Neuronal stem cell (in vitro differentiated cells): ENCODE measurements around the gene DTWD1.
"Not testable (repeated sequence)": the region's sequence is repeated elsewhere in the genome, so short reads cannot be mapped to it uniquely, and the experiment has no call there.

Source experiments
- DNase-seq: peaks from one replicate; pipeline ENCODE4 v3.0.0-alpha.2; 2013; ENCODE audit warnings: low spot score
- H2AFZ ChIP-seq: one replicate; pipeline ENCODE4 v1.6.1; 2013; ENCODE audit warnings: mild to moderate bottlenecking, low read length, inconsistent platforms
- H2AK5ac ChIP-seq: 2 replicates; pipeline ENCODE4 v1.6.1; 2013; ENCODE audit warnings: low read depth, mild to moderate bottlenecking, inconsistent platforms, low read length, moderate library complexity, mixed read lengths
- H2BK120ac ChIP-seq: 2 replicates; pipeline ENCODE4 v1.6.1; 2013; ENCODE audit warnings: low read depth, mild to moderate bottlenecking, inconsistent platforms, low read length, moderate library complexity, mixed read lengths
- H2BK12ac ChIP-seq: one replicate; pipeline ENCODE4 v1.6.1; 2013; ENCODE audit warnings: low read length, inconsistent platforms
- H2BK15ac ChIP-seq: 2 replicates; pipeline ENCODE4 v1.6.1; 2013; ENCODE audit warnings: mild to moderate bottlenecking, low read length, inconsistent platforms, mixed read lengths
- H2BK5ac ChIP-seq: one replicate; pipeline ENCODE4 v1.6.1; 2013; ENCODE audit warnings: inconsistent platforms, mild to moderate bottlenecking, low read length, moderate library complexity
- H3K14ac ChIP-seq: one replicate; pipeline ENCODE4 v1.6.1; 2013; ENCODE audit warnings: low read length, inconsistent platforms
- H3K18ac ChIP-seq: 2 replicates; pipeline ENCODE4 v1.6.1; 2013; ENCODE audit warnings: low read length, inconsistent platforms
- H3K23ac ChIP-seq: 2 replicates; pipeline ENCODE4 v1.6.1; 2013; ENCODE audit warnings: low read depth, mild to moderate bottlenecking, mixed read lengths, low read length, inconsistent platforms; ENCODE audit not compliant: poor library complexity
- H3K27ac ChIP-seq: replicated peaks from 3 replicates; pipeline ENCODE4 v1.5.1; 2013; ENCODE audit warnings: low read length, inconsistent platforms
- H3K27me3 ChIP-seq, 3 experiments: 2 replicates each; pipeline ENCODE4 v1.6.1; 2013; ENCODE audit warnings: low read length in 3 of 3, mild to moderate bottlenecking in 2 of 3, inconsistent platforms in 1 of 3, low read depth in 1 of 3, mixed read lengths in 1 of 3, moderate library complexity in 1 of 3; ENCODE audit not compliant: control insufficient read depth in 3 of 3, insufficient read depth in 3 of 3
- H3K36me3 ChIP-seq, 2 donors: replicated peaks in 1 of 2; 2 replicates each; pipeline ENCODE4 v1.6.1; 2013; ENCODE audit warnings: low read length in 2 of 2; ENCODE audit not compliant: control insufficient read depth in 2 of 2, insufficient read depth in 2 of 2
- H3K4ac ChIP-seq: 2 replicates; pipeline ENCODE4 v1.6.1; 2013; ENCODE audit warnings: inconsistent platforms, mild to moderate bottlenecking, low read length, moderate library complexity
- H3K4me1 ChIP-seq, 2 donors: 1 replicate in 1 of 2; 2 replicates in 1 of 2; pipeline ENCODE4 v1.6.1; 2013; ENCODE audit warnings: low read length in 2 of 2, low read depth in 1 of 2; ENCODE audit not compliant: control insufficient read depth in 2 of 2, insufficient read depth in 1 of 2
- H3K4me2 ChIP-seq: one replicate; pipeline ENCODE4 v1.6.1; 2013; ENCODE audit warnings: mild to moderate bottlenecking, low read length, inconsistent platforms; ENCODE audit not compliant: insufficient read depth, poor library complexity, severe bottlenecking
- H3K4me3 ChIP-seq, 2 donors: 2 replicates each; pipeline ENCODE4 v1.5.1; 2013; ENCODE audit warnings: low read length in 2 of 2, mild to moderate bottlenecking in 2 of 2, inconsistent platforms in 1 of 2, moderate library complexity in 1 of 2
- H3K79me1 ChIP-seq: one replicate; pipeline ENCODE4 v1.6.1; 2013; ENCODE audit warnings: low read depth, mild to moderate bottlenecking, inconsistent platforms, low read length, moderate library complexity
- H3K9ac ChIP-seq: one replicate; pipeline ENCODE4 v1.6.1; 2013; ENCODE audit warnings: mild to moderate bottlenecking, low read depth, low read length, inconsistent platforms; ENCODE audit not compliant: poor library complexity
- H3K9me3 ChIP-seq, 2 donors: replicated peaks in 1 of 2; 2 replicates each; pipeline versions ENCODE3 to v1.6.1; 2013; ENCODE audit warnings: low read length in 2 of 2, mild to moderate bottlenecking in 2 of 2, inconsistent platforms in 1 of 2, low read depth in 1 of 2, mixed read lengths in 1 of 2, moderate library complexity in 1 of 2; ENCODE audit not compliant: control insufficient read depth in 2 of 2, insufficient read depth in 1 of 2
- H4K8ac ChIP-seq: one replicate; pipeline ENCODE4 v1.6.1; 2013; ENCODE audit warnings: low read depth, mild to moderate bottlenecking, inconsistent platforms, low read length, moderate library complexity
- H4K91ac ChIP-seq: one replicate; pipeline ENCODE4 v1.6.1; 2013; ENCODE audit warnings: low read length, low read depth, mild to moderate bottlenecking, inconsistent platforms; ENCODE audit not compliant: poor library complexity
- WGBS, 2 donors: extraction: QIAGEN DNeasy Blood & Tissue Kit; methylation state at CpG; one replicate each; pipeline ENCODE4 v1.1.7; 2013; ENCODE audit warnings: missing lambda C conversion rate in 2 of 2, mixed read lengths in 1 of 2; ENCODE audit not compliant: insufficient read length in 2 of 2, insufficient replicate concordance in 1 of 2; ENCODE audit errors: extremely low coverage in 2 of 2; 5-methylcytosine and 5-hydroxymethylcytosine counted together

DTWD1 gene

GRCh38 chr15:49612240-49612639 is 8.6 kb upstream of the DTWD1 start:
- peaks cover 1 to 13% of the 10 kb centered on the region in 2 donors for H3K9me3 ChIP-seq
- not testable (repeated sequence) for H3K18ac ChIP-seq, H2BK12ac ChIP-seq, H3K79me1 ChIP-seq, H2AK5ac ChIP-seq, H2BK15ac ChIP-seq, H3K36me3 ChIP-seq, H4K8ac ChIP-seq, H3K14ac ChIP-seq, H2AFZ ChIP-seq, H4K91ac ChIP-seq, H3K4me3 ChIP-seq, H3K23ac ChIP-seq, H3K9ac ChIP-seq, H3K4ac ChIP-seq, DNase-seq, H2BK5ac ChIP-seq, H3K4me1 ChIP-seq, H2BK120ac ChIP-seq, H3K27ac ChIP-seq, H3K4me2 ChIP-seq, H3K27me3 ChIP-seq
- no CpG with 5 or more reads among the region's 3 CpGs for WGBS, 2 donors

GRCh38 chr15:49619226-49619625 is 1.6 kb upstream of the DTWD1 start:
- Histone ChIP-seq H3K27ac (no peak overlapping the region), H4K8ac (no peak overlapping the region), H2BK120ac (no peak overlapping the region), H3K9me3 (peaks cover 3 to 24% of the 10 kb centered on the region in 2 donors), H3K4ac (no peak overlapping the region), H2BK5ac (no peak overlapping the region), H2AK5ac (no peak overlapping the region), H3K14ac (no peak overlapping the region), H3K36me3 (peaks cover 2 to 15% of the 10 kb centered on the region in 2 donors), H2BK15ac (no peak overlapping the region), H3K27me3 (no peaks in the 10 kb centered on the region), H3K4me3 (no peak overlapping the region), H3K79me1 (no peaks in the 10 kb centered on the region), H3K18ac (no peak overlapping the region), H3K23ac (no peak overlapping the region), H2BK12ac (no peak overlapping the region), H3K9ac (no peak overlapping the region), H2AFZ (no peak overlapping the region), H3K4me2 (no peak overlapping the region), H3K4me1 (peaks cover 2 to 7% of the 10 kb centered on the region in 2 donors), H4K91ac (no peak overlapping the region)
- DNase-seq, result no peak
- no CpG with 5 or more reads among the region's 3 CpGs for WGBS, 2 donors

- H4K91ac ChIP-seq, result no peak overlapping the region
- no peak overlapping the region for H3K4ac ChIP-seq
- no peak overlapping the region for H3K18ac ChIP-seq
- no peak overlapping the region for H3K14ac ChIP-seq
- no peak overlapping the region for H2BK5ac ChIP-seq
- peak overlapping the region; percentile 43 for H3K4me2 ChIP-seq
- WGBS, 2 donors, result no CpG with 5 or more reads among the region's 6 CpGs
- no peak overlapping the region for H2AK5ac ChIP-seq
- peak overlapping the region; percentile 88 for H2AFZ ChIP-seq
- H4K8ac ChIP-seq, result no peak overlapping the region
- peaks cover 2 to 17% of the 10 kb centered on the region in 2 donors for H3K36me3 ChIP-seq
- peak overlapping the region; percentile 85 to 86 for H3K4me3 ChIP-seq
- H3K9ac ChIP-seq, result no peak overlapping the region
- no peaks in the 10 kb centered on the region for H3K79me1 ChIP-seq
- H2BK15ac ChIP-seq, result no peak overlapping the region
- H3K27me3 ChIP-seq, result no peaks in the 10 kb centered on the region
- DNase-seq, result no peak
- no peak overlapping the region for H2BK120ac ChIP-seq
- no peak overlapping the region for H2BK12ac ChIP-seq
- H3K9me3 ChIP-seq, result peaks cover 2 to 25% of the 10 kb centered on the region in 2 donors
- peak overlapping the region; percentile 37 for H3K27ac ChIP-seq
- H3K4me1 ChIP-seq, result peaks cover 2 to 7% of the 10 kb centered on the region in 2 donors
- no peak overlapping the region for H3K23ac ChIP-seq
These were observed 649 bp upstream of the DTWD1 start for GRCh38 chr15:49620199-49620598.

GRCh38 chr15:49621401-49621811 is 558 bp downstream of the DTWD1 start:
- no peak for DNase-seq
- no peak overlapping the region for H2BK5ac ChIP-seq
- no peak overlapping the region for H3K14ac ChIP-seq
- no peak overlapping the region for H3K9ac ChIP-seq
- H4K8ac ChIP-seq, result no peak overlapping the region
- no CpG with 5 or more reads among the region's 8 CpGs for WGBS, 2 donors
- H3K4ac ChIP-seq, result no peak overlapping the region
- H3K27ac ChIP-seq, result no peak overlapping the region
- no peak overlapping the region for H2AK5ac ChIP-seq
- H4K91ac ChIP-seq, result no peak overlapping the region
- H3K18ac ChIP-seq, result no peak overlapping the region
- H3K4me3 ChIP-seq, result peak overlapping the region; percentile 86 to 91
- H3K9me3 ChIP-seq, result peaks cover 6 to 34% of the 10 kb centered on the region in 2 donors
- no peaks in the 10 kb centered on the region for H3K27me3 ChIP-seq
- peak overlapping the region; percentile 95 for H2AFZ ChIP-seq
- H3K79me1 ChIP-seq, result no peaks in the 10 kb centered on the region
- H3K23ac ChIP-seq, result no peak overlapping the region
- no peak overlapping the region for H2BK120ac ChIP-seq
- H2BK15ac ChIP-seq, result no peak overlapping the region
- H3K36me3 ChIP-seq, result peaks cover 6 to 29% of the 10 kb centered on the region in 2 donors
- H3K4me2 ChIP-seq, result peak overlapping the region; percentile 62
- peaks cover 2 to 7% of the 10 kb centered on the region in 2 donors for H3K4me1 ChIP-seq
- no peak overlapping the region for H2BK12ac ChIP-seq
